OCI-LY3 (cell line): ENCODE measurements around the gene IL12A.

Experiments used
- H2AFZ ChIP-seq: fragments of 200-600, 300-600 bp; shearing (Covaris generic); 2 replicates; pipeline ENCODE4 v1.6.0; 2014; ENCODE audit warnings: antibody characterized with exemption, low read depth, low read length
- H3K27ac ChIP-seq: fragments of 200-600, 300-600 bp; sonication (generic); 2 replicates; pipeline ENCODE4 v1.5.1; 2014; ENCODE audit warnings: mild to moderate bottlenecking, low read length, moderate library complexity, mixed read lengths
- H3K27me3 ChIP-seq: fragments of 200-600, 300-600 bp; sonication (generic); 2 replicates; pipeline ENCODE4 v1.6.1; 2014; ENCODE audit warnings: low read depth, low read length, mixed read lengths
- H3K36me3 ChIP-seq: fragments of 200-600, 300-600 bp; sonication (generic); replicated peaks from 2 replicates; pipeline ENCODE3; 2014; ENCODE audit warnings: low read depth, low read length, mixed read lengths
- H3K4me1 ChIP-seq: fragments of 300-600, 200-600 bp; sonication (generic); 2 replicates; pipeline ENCODE4 v1.6.1; 2014; ENCODE audit warnings: low read length, mixed read lengths
- H3K4me2 ChIP-seq: fragments of 200-600, 300-600 bp; sonication (generic); 2 replicates; pipeline ENCODE4 v1.6.1; 2014; ENCODE audit warnings: low read length, mixed read lengths
- H3K4me3 ChIP-seq: fragments of 300-600, 200-600 bp; sonication (generic); 2 replicates; pipeline ENCODE4 v1.5.1; 2014; ENCODE audit warnings: antibody characterized with exemption, mild to moderate bottlenecking, low read length, moderate library complexity
- H3K79me2 ChIP-seq: fragments of 300-600, 200-600 bp; shearing (Covaris generic); 2 replicates; pipeline ENCODE4 v1.6.1; 2014; ENCODE audit warnings: mild to moderate bottlenecking, low read length, mixed read lengths
- H3K9ac ChIP-seq: fragments of 300-600, 200-600 bp; shearing (Covaris generic); 2 replicates; pipeline ENCODE4 v1.6.0; 2014; ENCODE audit warnings: mild to moderate bottlenecking, low read length, moderate library complexity
- H3K9me3 ChIP-seq: fragments of 200-600, 300-600 bp; shearing (Covaris generic); 2 replicates; pipeline ENCODE4 v1.6.1; 2014; ENCODE audit warnings: low read length, mixed read lengths; ENCODE audit not compliant: insufficient read depth
- H4K20me1 ChIP-seq: fragments of 200-600, 300-600 bp; sonication (generic); 2 replicates; pipeline ENCODE4 v1.6.1; 2016; ENCODE audit warnings: low read length, mixed read lengths; ENCODE audit not compliant: insufficient read depth
- CTCF ChIP-seq: fragments of 200-600, 300-600 bp; sonication (generic); IDR thresholded peaks from 2 replicates; pipeline ENCODE4 v1.5.1; 2014; ENCODE audit warnings: antibody characterized with exemption, low read length, low read depth
- EZH2phosphoT487 ChIP-seq: fragments of 200-600 bp; shearing (Covaris generic); IDR thresholded peaks from 2 replicates; pipeline ENCODE4 v1.6.1; 2018; ENCODE audit warnings: antibody characterized with exemption, mixed run types, low read depth

IL12A gene

GRCh38 chr3:159992589-159992988 is 4.0 kb downstream of the IL12A start:
- peaks cover 24% of the 10 kb centered on the region for H3K4me1 ChIP-seq
- no peak overlapping the region for H3K4me2 ChIP-seq
- H3K79me2 ChIP-seq, result peaks cover 43% of the 10 kb centered on the region
- no peaks in the 10 kb centered on the region; the same call in 1 of the 2 replicates for H3K9me3 ChIP-seq
- no peak overlapping the region for H3K27ac ChIP-seq
- no peak overlapping the region for H2AFZ ChIP-seq
- H3K27me3 ChIP-seq, result no peaks in the 10 kb centered on the region
- H3K36me3 ChIP-seq, result peaks cover 64% of the 10 kb centered on the region
- TF ChIP-seq CTCF (no peak), EZH2phosphoT487 (no peak)
- no peak overlapping the region for H3K4me3 ChIP-seq
- no peaks in the 10 kb centered on the region for H4K20me1 ChIP-seq
- no peak overlapping the region for H3K9ac ChIP-seq

GRCh38 chr3:159994182-159994581 is 5.5 kb downstream of the IL12A start:
- Histone ChIP-seq H3K36me3 (peaks cover 69% of the 10 kb centered on the region), H3K27ac (no peak overlapping the region), H3K9ac (no peak overlapping the region), H4K20me1 (no peaks in the 10 kb centered on the region), H3K79me2 (peaks cover 31% of the 10 kb centered on the region), H2AFZ (no peak overlapping the region), H3K27me3 (no peaks in the 10 kb centered on the region), H3K9me3 (no peaks in the 10 kb centered on the region; the same call in 1 of the 2 replicates), H3K4me1 (peaks cover 23% of the 10 kb centered on the region), H3K4me2 (no peak overlapping the region), H3K4me3 (no peak overlapping the region)
- TF ChIP-seq CTCF (no peak), EZH2phosphoT487 (no peak)

- Histone ChIP-seq H3K4me3 (no peak overlapping the region), H3K79me2 (peaks cover 22% of the 10 kb centered on the region), H3K4me1 (peaks cover 16% of the 10 kb centered on the region), H3K27me3 (no peaks in the 10 kb centered on the region), H2AFZ (no peak overlapping the region), H3K27ac (no peak overlapping the region), H3K9ac (no peak overlapping the region), H3K9me3 (no peaks in the 10 kb centered on the region; the same call in 1 of the 2 replicates), H3K36me3 (peaks cover 64% of the 10 kb centered on the region), H4K20me1 (no peaks in the 10 kb centered on the region), H3K4me2 (no peak overlapping the region)
- TF ChIP-seq CTCF (no peak), EZH2phosphoT487 (no peak)
These were observed 6.5 kb downstream of the IL12A start for GRCh38 chr3:159995091-159995490.

- no peaks in the 10 kb centered on the region; the same call in 1 of the 2 replicates for H3K9me3 ChIP-seq
- H3K79me2 ChIP-seq, result peaks cover 12% of the 10 kb centered on the region
- H4K20me1 ChIP-seq, result no peaks in the 10 kb centered on the region
- peaks cover 9% of the 10 kb centered on the region for H3K4me1 ChIP-seq
- H2AFZ ChIP-seq, result no peak overlapping the region
- TF ChIP-seq EZH2phosphoT487, result no peak
- no peak for TF ChIP-seq CTCF
- H3K9ac ChIP-seq, result no peak overlapping the region
- H3K36me3 ChIP-seq, result peaks cover 55% of the 10 kb centered on the region
- no peaks in the 10 kb centered on the region for H3K27me3 ChIP-seq
- H3K27ac ChIP-seq, result no peak overlapping the region
- H3K4me3 ChIP-seq, result no peak overlapping the region
- H3K4me2 ChIP-seq, result no peak overlapping the region
These were observed 7.4 kb downstream of the IL12A start for GRCh38 chr3:159996018-159996417.
